Measurements from ENCODE around the gene PDE3B. TPM values are rescaled to one million over a fixed set of nuclear protein-coding genes. Genes with fewer than 3 reads are reported as not detected.

Gene PDE3B
- total RNA-seq, 2 donors from 2014 or later, result 68.9 to 90.4 TPM

DNA sequence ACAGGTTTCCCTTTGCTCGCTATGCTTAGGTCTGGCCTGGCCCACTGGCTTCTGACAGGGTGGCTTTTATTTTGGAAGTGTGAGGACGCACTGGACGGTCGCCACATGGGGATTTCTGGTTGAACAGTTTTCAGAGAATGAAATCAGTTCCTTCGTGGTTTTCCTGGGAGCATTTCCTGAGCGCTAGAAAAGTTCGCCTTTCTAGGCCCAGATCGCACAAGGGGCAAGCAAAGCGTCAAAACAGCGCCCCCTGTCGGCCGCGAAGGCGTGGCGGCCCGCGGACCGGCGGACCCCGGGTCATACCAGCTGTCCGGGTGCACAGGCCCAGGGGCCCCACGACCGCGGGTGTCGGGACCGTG is 261.1 kb downstream of the PDE3B start:
- H3K36me3 Mint-ChIP-seq (ENCODE audit: low read depth), result no peaks in the 10 kb centered on the region
- H3K4me3 Mint-ChIP-seq, result peak overlapping the region; percentile 94
- H3K4me1 Mint-ChIP-seq, result peaks cover 32% of the 10 kb centered on the region
- no peaks in the 10 kb centered on the region for H3K27me3 Mint-ChIP-seq
- peak; percentile 57 for ATAC-seq
- H3K27ac Mint-ChIP-seq, result peak overlapping the region; percentile 92
- H3K9me3 ChIP-seq (ENCODE audit: control insufficient read depth, low read length, poor library complexity, severe bottlenecking), result no peaks in the 10 kb centered on the region
- DNase-seq, result peak; percentile 65 to 78 (median 77)

DNA sequence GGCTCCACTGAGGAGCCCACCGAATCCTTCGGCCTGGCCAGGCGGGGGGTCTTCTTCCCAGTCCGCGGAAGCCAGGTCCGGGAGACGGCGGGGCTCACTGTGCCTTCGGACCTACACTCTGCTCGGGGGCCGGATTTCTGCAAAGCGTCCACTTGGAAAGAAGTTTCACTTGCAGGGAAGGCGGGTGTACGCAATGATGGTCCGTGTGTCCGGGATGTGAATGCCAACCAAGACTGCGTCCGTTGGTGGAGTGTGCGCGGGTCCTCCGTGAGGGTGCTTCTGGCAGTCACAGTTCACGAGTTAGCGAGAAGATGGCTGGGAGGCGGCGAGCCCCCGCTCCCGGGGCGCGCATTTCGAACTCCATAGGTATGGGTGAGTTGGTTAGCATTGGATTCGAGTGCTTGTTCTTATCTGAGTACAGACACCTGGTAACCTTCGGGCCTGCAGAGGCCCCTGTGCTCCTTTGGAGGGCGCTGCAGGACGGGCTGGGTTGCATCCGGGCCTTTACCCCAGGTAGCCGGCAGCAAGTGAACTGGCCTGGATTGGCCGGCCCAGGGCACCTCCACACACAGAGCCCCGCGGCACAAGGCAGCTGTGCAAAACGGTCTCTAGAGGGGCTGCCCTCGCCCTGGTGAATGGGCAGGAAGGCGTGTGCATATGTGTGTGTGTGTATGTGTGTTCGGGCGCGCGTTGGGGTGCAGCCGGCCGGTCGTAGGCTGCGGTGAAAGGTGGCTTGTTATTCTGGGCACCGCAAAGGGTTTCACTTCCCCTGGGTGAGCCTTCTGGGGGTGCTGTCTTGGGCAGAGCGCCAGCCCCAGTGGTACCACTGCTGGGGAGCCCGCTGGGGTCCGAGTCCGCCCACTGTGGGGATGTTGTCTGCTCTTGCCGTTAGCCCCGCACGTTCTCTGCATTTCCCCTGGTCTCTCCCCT is 261.8 kb downstream of the PDE3B start:
- no peaks in the 10 kb centered on the region for H3K9me3 ChIP-seq (ENCODE audit: control insufficient read depth, low read length, poor library complexity, severe bottlenecking)
- ATAC-seq (peak; percentile 78), DNase-seq (peak; percentile 58 to 79 (median 61))
- H3K36me3 Mint-ChIP-seq (ENCODE audit: low read depth), result no peaks in the 10 kb centered on the region
- peak overlapping the region; percentile 92 for H3K27ac Mint-ChIP-seq
- no peaks in the 10 kb centered on the region for H3K27me3 Mint-ChIP-seq
- H3K4me1 Mint-ChIP-seq, result peaks cover 32% of the 10 kb centered on the region
- peak overlapping the region; percentile 94 for H3K4me3 Mint-ChIP-seq

DNA sequence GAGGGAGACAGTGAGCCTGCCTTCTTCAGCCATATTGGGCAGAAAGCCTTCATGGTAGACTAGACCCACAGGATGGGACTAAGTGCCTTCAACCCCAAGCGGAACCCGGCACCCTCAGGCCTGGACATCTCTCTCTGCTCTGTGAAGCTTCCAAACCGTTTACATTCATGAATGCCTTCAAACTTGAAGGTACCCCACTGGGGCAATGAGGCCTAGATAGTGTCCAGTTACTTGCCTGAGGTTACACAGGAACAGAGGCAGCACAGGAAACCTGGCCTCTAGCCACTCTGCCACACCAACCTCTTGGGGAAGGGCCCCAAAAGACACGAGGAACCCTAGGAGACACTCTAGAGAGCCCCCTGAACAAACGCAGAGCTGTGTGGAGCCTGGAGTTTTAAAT is 263.0 kb downstream of the PDE3B start:
- peak overlapping the region; percentile 94 for H3K4me3 Mint-ChIP-seq
- H3K27me3 Mint-ChIP-seq, result no peaks in the 10 kb centered on the region
- ATAC-seq (no peak), DNase-seq (no peak)
- peaks cover 32% of the 10 kb centered on the region for H3K4me1 Mint-ChIP-seq
- no peaks in the 10 kb centered on the region for H3K36me3 Mint-ChIP-seq (ENCODE audit: low read depth)
- H3K9me3 ChIP-seq (ENCODE audit: control insufficient read depth, low read length, poor library complexity, severe bottlenecking), result no peaks in the 10 kb centered on the region
- H3K27ac Mint-ChIP-seq, result peak overlapping the region; percentile 92

DNA sequence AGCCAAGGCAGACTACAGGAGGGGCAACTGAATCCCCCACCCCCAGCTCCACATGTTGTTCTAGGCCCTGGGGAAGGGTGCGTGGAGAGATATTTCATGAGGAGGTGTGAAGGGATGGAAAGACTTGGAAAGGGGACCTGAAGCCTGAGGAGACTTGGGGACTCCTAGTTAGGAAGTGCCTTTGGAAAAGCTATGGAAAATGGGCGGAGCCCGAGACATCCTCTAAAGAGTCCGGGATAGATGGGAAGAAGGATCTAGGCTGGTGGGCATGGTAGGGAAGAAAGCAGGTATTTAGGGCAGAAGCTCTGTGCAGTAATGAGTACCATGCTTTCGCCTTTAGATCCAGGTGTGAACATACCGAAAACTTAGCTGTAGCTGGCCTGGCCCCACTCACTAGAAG is 263.4 kb downstream of the PDE3B start:
- H3K27me3 Mint-ChIP-seq, result no peaks in the 10 kb centered on the region
- H3K36me3 Mint-ChIP-seq (ENCODE audit: low read depth), result no peaks in the 10 kb centered on the region
- H3K4me3 Mint-ChIP-seq, result peak overlapping the region; percentile 49
- no peaks in the 10 kb centered on the region for H3K9me3 ChIP-seq (ENCODE audit: control insufficient read depth, low read length, poor library complexity, severe bottlenecking)
- DNase-seq (no peak), ATAC-seq (no peak)
- H3K4me1 Mint-ChIP-seq, result peaks cover 32% of the 10 kb centered on the region
- peak overlapping the region; percentile 92 for H3K27ac Mint-ChIP-seq

DNA sequence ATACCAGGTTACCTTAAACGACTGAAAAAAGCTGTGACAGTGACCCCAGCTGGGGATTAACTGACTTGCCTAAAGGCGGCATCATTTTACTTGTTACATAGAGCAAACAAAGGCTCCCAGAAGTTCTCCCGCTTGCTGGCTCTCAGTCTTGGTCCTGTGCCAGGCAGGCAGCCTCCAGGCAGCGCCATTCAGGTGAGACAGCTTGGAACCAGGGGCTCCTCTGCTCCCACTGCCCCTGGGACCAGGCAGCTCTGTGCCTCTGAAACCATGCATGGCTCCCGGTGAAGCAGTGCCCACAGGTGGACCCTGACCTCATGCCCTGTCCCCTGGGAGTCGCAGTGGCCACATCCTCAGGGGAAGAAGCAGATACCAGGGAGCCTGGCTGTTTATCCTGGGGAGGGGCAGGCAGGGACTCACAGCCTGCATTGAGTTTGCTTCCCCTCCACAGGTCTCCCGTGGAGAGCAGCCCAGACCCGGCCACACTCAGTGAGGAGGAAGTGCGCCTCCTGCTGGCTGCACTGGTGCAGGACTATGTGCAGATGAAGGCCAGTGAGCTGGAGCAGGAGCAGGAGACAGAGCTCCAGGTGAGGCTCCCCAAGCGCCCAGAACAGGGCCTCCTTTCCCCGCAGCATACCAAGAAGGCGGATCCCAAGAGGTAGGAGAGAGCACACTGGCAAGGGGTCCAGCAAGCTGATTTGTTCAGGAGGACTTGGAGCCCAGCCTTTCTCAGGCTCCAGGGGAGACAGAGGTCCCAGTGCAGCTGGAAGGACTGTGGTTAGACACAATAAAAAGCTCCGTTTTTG is 264.0 kb downstream of the PDE3B start:
- Mint-ChIP-seq H3K27me3 (no peaks in the 10 kb centered on the region), H3K36me3 (ENCODE audit: low read depth) (no peaks in the 10 kb centered on the region), H3K4me1 (peaks cover 32% of the 10 kb centered on the region), H3K27ac (peak overlapping the region; percentile 4), H3K4me3 (no peak overlapping the region)
- ATAC-seq (peak; percentile 69), DNase-seq (peak; percentile 68 to 86 (median 74))
- H3K9me3 ChIP-seq (ENCODE audit: control insufficient read depth, low read length, poor library complexity, severe bottlenecking), result no peaks in the 10 kb centered on the region

DNA sequence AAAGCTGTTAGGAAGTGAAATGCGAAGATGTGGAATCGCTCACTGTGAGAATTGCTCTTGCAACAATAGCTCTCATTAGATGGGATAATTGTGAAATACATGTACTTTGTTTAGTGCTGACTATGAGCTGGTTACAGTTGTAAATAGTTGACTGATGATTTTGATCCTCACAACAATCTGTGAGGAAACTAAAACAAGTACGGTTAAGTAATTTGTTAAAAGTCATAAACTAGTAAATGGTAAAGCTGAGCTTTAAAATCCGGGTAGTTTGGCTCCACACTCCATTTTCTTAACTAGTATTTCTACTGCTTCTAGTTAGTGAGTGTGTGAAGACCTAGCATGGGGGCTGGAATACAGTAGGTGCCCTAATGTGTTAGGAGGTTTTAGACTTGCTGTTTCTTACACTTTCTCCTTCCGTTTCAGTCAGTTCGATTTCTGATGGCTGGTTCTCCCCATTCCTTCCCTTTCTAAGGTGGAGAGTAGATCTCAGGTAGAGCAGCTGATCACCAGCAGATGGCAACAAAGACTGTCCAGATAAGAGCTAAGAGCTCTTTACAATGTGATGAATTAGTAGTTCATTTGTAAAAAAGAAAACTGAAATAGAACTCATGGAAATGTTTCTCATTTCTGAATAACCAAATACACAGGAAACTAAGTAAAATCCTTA is 264.7 kb downstream of the PDE3B start:
- peak; percentile 23 for ATAC-seq
- no peak for DNase-seq
- H3K27ac Mint-ChIP-seq, result no peak overlapping the region
- no peaks in the 10 kb centered on the region for H3K27me3 Mint-ChIP-seq
- no peak overlapping the region for H3K4me3 Mint-ChIP-seq
- H3K4me1 Mint-ChIP-seq, result peaks cover 32% of the 10 kb centered on the region
- H3K9me3 ChIP-seq (ENCODE audit: control insufficient read depth, low read length, poor library complexity, severe bottlenecking), result no peaks in the 10 kb centered on the region
- no peaks in the 10 kb centered on the region for H3K36me3 Mint-ChIP-seq (ENCODE audit: low read depth)

DNA sequence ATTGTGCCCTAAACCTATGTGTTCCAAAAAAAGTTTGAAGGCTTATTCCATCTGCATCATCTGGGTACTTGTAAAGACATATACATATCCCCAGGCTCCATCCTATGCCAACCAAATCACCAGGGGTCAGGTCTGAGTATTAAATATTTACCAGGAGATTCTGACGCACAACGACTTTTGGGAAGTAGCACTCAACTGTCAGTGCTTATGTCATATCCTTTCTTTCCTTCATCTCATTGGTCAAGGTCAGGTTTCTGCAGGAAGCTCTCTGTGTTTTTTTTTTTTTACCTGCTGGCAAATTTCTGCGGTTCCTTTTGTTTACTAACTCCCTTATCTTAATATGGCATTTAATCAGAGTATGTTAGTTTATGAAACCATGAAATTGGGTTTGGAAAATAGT is 270.9 kb downstream of the PDE3B start:
- peaks cover 3% of the 10 kb centered on the region for H3K36me3 Mint-ChIP-seq (ENCODE audit: low read depth)
- ATAC-seq (no peak), DNase-seq (no peak)

DNA sequence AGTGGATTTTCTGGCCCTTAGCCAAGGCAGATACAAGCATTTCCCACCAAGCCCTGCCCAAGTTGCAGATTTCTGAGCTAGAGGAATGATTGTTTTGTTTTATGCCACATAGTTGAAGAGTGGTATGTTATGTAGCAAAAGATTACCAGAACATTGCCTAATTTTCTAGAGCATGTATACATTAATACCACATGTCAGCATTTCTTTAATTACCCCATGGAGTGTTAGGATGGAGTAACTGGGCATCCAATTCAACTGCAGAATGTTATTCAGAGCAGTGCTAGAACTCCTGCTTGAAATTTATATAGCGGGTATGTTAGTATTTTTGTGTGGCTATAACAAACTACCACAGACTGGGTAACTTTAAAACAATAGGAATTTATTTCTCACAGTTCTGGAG is 272.8 kb downstream of the PDE3B start:
- ATAC-seq (no peak), DNase-seq (no peak)
- H3K4me3 Mint-ChIP-seq, result no peak overlapping the region
- H3K36me3 Mint-ChIP-seq (ENCODE audit: low read depth), result peaks cover 6% of the 10 kb centered on the region
- no peaks in the 10 kb centered on the region for H3K9me3 ChIP-seq (ENCODE audit: control insufficient read depth, low read length, poor library complexity, severe bottlenecking)
- no peak overlapping the region for H3K27ac Mint-ChIP-seq
- peaks cover 3% of the 10 kb centered on the region for H3K4me1 Mint-ChIP-seq
- H3K27me3 Mint-ChIP-seq, result peaks cover 17% of the 10 kb centered on the region

More for the DNA sequence above, 270.9 kb downstream of the PDE3B start:
- no peaks in the 10 kb centered on the region for H3K4me1 Mint-ChIP-seq
- H3K9me3 ChIP-seq (ENCODE audit: control insufficient read depth, low read length, poor library complexity, severe bottlenecking), result no peaks in the 10 kb centered on the region
- peaks cover 12% of the 10 kb centered on the region for H3K27me3 Mint-ChIP-seq
- H3K27ac Mint-ChIP-seq, result no peak overlapping the region
- H3K4me3 Mint-ChIP-seq, result no peak overlapping the region

Other genes starting within 250 kb of the PDE3B start
- 10 to 100 TPM; 59.5 to 74.2 TPM for gene COPB1, start 144.0 kb upstream of the PDE3B start, total RNA-seq
- gene PSMA1, start 123.4 kb upstream of the PDE3B start, total RNA-seq, result 100 to 1,000 TPM; 140 to 166 TPM
- 10 to 100 TPM; 12.2 to 14.6 TPM for gene CYP2R1, start 248.4 kb downstream of the PDE3B start, total RNA-seq

Data from T-helper 17 cell (primary cell).